HG02840 (cell line): ENCODE results near the gene HBD.
"Not testable (repeated sequence)": the region's sequence is repeated elsewhere in the genome, so short reads cannot be mapped to it uniquely, and the experiment has no call there.

Experiments
- ATAC-seq: cut with Tn5 transposase; IDR thresholded peaks from one replicate; pipeline ENCODE4 v1.9.1; 2021; ENCODE audit warnings: mild to moderate bottlenecking, moderate library complexity, moderate number of reproducible peaks; ENCODE audit not compliant: unreplicated experiment, low FRiP score

HBD gene

DNA sequence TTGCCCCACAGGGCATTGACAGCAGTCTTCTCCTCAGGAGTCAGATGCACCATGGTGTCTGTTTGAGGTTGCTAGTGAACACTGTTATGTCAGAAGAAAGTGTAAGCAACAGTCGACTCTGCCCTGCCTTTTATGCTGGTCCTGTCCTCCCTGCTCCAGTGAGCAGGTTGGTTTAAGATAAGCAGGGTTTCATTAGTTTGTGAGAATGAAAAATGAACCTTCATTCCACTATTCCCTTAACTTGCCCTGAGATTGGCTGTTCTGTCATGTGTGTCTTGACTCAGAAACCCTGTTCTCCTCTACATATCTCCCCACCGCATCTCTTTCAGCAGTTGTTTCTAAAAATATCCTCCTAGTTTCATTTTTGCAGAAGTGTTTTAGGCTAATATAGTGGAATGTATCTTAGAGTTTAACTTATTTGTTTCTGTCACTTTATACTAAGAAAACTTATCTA, at the start of gene HBD:
TSS of gene HBD (minus strand) at position 103 of the 454 bp plus-strand sequence. CDS start at position 53, 50 bp downstream.
- no peak for ATAC-seq

DNA sequence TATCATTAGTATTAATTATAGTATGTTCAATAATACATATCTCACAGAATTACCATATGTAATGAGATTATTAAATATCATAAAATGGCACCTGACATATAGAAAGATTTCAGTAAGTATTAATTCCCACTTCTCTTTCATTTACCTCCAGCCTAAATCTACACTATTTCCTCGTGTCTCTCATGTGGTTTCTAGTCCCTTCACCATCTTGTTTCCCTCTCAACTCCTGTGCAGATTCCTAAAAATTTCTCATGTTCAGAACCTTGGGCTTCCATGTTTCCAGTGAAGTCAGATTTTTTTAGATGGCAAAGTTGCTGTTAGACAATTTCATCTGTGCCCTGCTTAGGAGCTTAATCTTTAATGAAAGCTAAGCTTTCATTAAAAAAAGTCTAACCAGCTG, 49.6 kb upstream of the HBD start:
- ATAC-seq = no peak

DNA sequence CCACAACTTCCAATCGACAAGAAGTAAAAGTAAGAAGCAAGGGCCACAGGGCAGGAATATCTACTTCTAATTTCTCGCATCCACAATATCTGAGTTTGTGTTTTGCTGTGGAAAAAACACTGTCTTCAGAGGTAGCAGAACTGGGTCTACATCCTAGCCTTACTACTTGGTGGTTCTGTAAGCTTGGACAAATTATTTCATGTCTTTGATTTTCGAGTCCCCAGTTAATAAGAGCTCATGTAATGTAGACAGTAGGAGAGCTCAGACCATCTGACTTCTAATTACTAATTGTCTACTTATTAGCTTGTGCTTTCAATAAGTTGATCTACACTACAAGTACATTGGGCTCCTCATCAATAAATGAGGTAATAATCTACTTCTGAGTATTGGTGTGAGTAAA, 48.8 kb upstream of the HBD start:
- ATAC-seq = no peak

DNA sequence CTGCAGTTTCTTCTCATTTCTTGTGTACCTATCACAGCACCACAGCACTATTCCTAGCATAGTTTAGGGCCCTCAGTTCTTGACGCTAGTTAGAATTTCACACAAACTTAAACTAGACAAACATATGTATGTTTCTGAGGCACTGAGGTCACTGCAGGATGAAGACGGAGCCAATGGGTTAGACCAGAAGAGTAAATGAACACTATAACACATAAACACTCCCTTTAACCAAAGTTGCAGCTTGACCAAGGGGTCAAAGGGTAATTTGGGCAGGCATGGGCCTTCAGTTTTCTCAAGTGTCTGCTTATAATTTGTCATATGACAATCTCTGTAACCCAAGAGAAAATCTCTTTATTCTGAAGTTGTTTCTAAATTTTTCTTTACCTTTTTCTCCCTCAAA, 48.3 kb upstream of the HBD start:
- no peak for ATAC-seq

DNA sequence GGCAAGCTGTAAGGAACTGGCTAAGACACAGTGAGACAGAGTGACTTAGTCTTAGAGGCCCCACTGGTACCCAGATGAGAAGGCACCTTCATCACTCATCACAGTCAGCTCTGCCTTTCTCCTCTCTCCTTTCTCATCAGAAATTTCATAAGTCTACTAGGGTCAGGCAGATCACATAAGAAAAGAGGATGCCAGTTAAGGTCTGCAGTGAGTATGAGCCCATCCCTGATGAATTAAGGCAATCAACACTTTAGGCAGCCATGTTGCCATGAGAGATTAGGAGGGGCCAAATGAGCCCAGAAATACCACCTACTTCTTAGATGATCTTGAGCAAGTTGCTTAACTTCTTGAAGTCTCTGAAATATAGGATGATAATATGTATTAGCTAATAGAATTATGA, 47.3 kb upstream of the HBD start:
- ATAC-seq = no peak

DNA sequence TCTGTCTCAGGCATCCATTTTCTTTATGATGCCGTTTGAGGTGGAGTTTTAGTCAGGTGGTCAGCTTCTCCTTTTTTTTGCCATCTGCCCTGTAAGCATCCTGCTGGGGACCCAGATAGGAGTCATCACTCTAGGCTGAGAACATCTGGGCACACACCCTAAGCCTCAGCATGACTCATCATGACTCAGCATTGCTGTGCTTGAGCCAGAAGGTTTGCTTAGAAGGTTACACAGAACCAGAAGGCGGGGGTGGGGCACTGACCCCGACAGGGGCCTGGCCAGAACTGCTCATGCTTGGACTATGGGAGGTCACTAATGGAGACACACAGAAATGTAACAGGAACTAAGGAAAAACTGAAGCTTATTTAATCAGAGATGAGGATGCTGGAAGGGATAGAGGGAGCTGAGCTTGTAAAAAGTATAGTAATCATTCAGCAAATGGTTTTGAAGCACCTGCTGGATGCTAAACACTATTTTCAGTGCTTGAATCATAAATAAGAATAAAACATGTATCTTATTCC, 46.4 kb upstream of the HBD start:
- ATAC-seq = peak; percentile 89

DNA sequence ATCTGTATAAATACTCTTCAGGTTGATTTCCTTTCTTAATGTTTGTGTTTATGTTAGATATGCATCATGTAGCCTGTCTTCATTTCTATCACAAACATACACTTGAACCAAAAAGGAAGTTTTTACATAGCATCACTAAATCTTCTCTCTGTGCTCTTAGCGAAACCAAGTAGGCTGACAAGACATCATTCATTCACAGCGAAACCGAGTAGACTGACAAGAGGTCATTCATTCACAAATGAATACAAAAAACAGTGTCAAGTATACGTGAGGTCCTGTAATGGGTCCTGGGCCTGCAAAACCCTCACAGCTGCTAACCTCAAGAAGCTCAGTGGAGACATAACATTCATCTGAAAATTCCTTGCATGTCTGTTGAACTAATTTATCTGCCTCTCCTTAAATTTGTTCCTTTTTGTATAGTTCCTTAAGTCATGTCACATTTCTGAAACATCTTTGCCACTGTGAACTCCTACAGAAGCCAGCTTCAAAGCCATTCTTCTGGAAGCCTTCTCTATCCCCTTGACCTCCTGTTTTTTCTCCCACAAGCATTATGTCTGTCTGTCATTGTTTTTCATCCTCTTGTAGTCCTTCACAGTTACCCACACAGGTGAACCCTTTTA, 45.3 kb upstream of the HBD start:
- no peak for ATAC-seq

DNA sequence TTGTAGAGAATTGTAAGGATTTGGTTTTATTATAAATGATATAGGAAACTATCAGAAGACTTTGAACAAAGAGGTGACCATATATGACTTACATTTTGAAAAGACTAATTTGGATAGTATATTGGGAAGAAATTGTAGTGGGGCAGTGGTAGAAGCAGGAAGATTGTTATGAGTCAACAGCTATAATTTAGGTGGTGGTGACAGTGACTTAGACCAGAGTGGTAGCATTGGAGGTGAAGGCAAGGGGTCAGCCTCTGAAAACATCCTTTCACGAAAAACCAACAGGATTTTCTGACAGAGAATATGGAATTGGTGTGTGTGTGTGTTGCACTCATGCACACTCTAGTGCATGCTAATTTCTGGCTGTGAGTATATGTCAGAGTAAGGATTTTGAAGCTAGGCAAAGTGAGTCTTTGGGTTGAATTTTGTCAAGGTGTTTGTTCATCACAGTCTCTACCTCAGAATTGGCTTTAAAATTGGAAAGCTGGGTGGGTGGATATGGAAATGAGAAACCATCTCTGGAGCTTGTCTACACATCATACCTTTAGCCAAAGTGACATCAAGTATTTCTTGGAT, 43.6 kb upstream of the HBD start:
- ATAC-seq = no peak

DNA sequence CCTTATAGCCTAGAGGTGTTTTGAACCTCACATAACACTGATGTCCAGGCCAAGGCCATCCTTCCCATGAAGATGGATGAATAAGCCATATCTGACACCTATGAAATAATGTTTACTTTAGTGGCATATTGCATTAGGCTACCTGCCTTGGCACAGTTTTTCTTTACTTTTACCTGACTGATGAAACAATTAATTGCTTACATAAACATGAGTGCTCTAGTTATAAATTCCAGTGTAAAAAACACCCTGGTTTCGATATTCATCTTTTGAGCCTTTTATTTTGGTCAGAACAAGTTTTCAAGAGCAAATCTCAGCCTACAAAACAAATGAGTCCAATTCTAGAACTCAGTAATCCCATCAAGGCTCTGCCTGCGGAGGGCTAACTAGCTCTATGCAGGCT, 42.4 kb upstream of the HBD start:
- ATAC-seq = no peak

DNA sequence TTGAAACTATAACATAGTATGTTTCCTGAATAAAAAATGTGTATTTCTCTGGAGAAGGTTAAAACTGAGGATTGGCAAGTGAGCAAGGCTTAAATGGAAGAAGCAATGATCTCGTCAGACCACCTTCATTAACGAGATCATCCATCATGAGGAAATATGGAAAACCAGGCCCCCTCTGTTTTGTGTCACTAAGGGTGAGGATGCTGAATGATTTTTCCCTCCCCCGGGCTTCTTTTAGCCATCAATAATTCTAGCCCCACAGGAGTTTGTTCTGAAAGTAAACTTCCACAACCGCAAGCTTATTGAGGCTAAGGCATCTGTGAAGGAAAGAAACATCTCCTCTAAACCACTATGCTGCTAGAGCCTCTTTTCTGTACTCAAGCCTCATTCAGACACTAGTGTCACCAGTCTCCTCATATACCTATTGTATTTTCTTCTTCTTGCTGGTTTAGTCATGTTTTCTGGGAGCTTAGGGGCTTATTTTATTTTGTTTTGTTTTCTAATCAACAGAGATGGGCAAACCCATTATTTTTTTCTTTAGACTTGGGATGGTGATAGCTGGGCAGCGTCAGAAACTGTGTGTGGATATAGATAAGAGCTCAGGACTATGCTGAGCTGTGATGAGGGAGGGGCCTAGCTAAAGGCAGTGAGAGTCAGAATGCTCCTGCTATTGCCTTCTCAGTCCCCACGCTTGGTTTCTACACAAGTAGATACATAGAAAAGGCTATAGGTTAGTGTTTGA, 41.3 kb upstream of the HBD start:
- no peak for ATAC-seq

DNA sequence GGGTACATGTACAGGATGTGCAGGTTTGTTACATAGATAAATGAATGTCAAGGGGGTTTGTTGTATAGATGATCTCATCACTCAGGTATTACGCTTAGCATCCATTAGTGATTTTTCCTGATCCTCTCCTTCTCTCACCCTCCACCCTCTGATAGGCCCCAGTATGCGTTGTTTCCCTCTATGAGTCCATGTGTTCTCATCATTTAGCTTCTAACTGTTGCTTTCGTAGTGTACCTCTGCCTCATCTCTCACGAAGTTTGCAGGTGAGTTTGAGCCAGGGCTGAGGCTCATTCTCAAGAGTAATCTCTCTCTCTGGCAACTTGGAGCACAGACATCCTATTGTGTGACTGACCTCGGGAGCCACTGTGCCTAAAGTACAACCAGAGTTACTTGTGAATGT, 40.1 kb upstream of the HBD start:
- ATAC-seq = no peak

DNA sequence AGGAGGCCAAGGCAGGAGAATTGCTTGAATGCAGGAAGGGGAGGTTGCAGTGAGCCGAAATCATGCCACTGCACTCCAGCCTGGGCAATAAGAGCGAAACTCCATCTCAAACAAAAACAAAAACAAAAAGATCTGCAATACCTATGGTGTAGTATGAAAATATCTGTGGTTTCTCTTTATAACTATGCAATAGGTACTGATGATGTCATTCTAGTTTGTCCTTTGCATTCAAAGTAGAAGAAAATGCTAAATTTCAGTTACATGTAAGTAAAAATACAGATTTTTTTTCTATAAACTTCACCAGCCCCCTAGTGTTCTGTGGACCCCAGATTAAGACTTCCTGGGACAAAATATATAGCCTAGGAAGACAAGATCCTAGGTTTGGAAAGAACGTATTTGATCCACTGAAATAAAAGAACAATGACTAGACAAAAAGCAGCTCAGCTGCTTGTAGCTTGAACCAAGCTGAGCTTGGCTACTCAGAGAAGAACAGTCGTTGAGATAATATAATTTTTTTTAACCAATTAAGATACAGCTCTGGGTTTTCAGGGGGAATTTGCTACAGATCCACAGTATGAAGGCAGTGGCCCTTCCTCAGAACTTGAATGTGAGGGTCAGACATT, 38.2 kb upstream of the HBD start:
- ATAC-seq = no peak

DNA sequence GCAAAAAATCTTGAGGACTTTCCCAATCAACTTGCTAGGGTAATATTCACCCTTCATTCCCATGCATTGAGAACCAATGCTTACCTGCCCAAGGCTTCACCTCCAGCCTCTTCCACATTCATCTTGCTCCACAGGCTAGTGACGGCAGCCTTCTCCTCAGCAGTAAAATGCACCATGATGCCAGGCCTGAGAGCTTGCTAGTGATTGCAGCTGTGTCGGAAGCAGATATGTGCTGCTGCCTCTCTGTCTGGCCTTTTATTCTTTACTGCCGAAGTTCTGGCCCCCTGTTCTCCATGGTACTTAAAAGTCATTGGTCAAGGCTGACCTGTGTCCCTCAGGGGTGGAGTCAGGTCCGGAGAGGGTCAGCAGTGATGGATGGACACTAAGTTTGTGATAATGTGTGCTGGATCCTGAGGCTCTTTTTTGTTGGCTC, 35.4 kb upstream of the HBD start, which contains the start of gene HBE1:
TSS of gene HBE1 (minus strand) at position 231 of the 433 bp plus-strand sequence. CDS start at position 176, 55 bp downstream.
- no peak for ATAC-seq

DNA sequence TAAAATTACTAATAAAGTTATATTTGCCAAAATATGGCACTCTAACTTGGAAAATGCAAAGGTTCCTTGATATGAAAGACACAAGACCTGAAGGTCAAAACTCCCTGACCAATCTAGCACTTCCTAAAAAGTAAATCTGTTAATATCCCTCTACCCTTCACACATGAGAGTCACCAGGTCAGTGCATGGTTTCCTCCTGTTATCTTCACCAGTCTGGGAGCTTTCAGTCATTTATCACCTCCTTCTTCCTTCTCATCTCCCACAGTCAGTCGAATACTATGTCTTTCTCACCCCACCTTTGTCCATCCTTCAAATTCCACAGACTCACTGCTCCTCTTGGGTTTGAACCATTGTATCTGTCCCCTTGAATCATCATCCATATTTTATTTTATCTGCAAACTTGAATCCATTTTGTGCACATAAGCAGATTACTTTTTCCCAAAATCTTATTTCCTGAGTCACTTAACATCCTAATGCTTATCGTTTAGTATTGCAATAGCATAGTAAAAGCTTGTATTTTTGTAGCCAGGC, 32.8 kb upstream of the HBD start:
- ATAC-seq = no peak

DNA sequence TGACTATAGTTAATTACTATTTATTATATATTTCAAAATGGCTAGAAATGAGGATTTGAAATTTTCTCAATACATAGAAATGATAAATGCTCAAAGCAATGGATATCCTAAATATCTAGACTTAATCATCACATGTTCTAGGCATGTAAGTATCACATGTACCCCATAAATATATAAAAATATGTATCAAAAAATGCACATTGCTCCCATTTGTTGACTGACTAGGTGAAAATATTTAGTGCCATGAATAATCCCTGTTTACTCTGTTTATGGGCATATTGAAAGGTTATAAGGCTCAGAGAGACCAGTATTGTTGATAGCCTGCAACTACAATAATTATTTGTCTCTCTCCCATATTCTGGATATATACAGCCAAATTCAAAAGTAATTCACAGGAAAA, 32.3 kb upstream of the HBD start:
- no peak for ATAC-seq

DNA sequence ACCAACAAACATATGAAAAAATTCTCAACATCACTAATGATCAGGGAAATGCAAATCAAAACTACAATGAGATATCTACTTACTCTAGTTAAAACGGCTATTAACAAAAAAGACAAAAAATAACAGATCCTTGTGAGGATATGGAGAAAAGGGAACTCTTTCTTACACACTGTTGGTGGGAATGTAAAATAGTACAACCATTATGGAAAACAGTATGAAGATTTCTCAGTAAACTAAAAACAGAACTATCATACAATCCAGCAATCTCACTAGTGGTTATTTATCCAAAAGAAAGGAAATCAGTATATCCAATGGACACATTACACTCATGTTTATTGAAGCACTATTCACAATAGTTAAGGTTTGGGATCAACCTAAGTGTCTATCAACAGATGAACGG, 31.5 kb upstream of the HBD start:
- ATAC-seq = no peak

DNA sequence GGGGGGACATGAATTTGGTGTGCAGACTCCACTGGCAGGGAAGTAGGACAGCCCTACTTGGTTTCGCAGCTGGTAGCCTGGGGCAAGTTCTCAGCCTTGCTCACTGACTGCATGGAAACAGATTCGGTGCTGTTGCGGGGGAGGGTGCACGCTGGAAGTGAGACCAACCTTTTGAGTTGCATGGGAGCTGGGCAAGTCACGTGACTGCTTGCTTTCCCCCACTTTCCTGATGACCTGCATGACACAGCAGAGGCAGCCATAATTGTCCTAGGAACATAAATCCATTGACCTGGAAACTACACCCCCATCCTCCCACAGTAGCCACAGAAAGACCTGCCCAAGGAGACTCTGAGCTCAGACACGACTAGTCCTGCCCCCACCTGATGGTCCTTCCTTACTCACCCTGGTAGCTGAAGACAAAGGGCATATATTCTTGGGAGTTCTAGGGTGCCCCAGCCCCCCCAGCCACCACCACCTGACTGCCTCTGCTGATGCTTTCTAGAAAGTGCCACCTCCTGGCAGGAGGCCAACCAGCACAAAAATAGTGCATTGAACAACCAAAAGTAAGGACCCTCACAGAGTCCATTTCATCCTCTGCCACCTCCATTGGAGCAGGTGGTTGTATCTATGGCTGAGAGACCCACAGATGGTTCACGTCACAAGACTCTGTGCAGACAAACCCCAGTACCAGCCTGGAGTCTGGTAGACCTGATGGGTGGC, 24.4 kb upstream of the HBD start:
- no peak for ATAC-seq

DNA sequence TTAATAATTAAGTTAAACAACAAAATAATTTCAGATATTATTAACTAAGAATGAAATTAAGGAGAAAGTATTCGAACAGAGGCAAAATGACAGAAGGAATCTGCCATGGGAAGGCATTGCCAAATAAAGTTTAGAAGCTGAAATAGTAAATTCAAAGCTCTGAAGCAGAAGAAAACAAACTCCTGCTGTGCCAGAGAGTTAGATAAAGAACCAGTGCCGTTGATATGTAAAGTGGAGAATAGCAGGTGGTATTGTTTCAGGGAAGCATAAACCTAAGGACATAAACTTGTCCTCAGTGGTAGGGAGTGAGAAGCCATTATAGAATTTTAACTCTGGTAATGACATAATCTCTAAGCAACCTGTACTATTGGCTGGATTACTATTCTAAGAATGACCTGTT, 23.0 kb upstream of the HBD start:
- ATAC-seq = no peak

DNA sequence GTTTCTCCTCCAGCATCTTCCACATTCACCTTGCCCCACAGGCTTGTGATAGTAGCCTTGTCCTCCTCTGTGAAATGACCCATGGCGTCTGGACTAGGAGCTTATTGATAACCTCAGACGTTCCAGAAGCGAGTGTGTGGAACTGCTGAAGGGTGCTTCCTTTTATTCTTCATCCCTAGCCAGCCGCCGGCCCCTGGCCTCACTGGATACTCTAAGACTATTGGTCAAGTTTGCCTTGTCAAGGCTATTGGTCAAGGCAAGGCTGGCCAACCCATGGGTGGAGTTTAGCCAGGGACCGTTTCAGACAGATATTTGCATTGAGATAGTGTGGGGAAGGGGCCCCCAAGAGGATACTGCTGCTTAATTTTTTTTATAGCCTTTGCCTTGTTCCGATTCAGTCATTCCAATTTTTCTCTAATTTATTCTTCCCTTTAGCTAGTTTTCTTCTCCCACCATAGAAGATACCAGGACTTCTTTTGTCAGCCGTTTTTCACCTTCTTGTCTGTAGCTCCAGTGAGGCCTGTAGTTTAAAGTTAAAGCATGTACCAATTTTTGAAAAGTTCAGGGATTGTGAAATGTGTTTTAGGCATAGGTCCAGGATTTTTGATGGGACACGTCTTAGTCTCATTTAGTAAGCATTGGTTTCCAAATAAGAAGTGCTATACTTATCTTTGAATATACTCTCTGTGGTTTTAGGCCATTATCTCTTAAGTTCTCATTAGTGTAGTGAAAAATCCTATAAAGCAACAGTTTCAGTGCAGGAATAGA, 20.5 kb upstream of the HBD start, which contains the start of gene HBG2:
TSS of gene HBG2 (minus strand) at position 136 of the 768 bp plus-strand sequence. CDS start at position 83, 53 bp downstream.
- not testable (repeated sequence) for ATAC-seq
